Smooth muscle cell (in vitro differentiated cells): ENCODE results near the gene TST. TPM values are rescaled to one million over a fixed set of nuclear protein-coding genes. Genes with fewer than 3 reads are reported as not detected.
A peak's percentile ranks its signal among the peaks of the same experiment; 100 is the strongest.

Source experiments
- DNase-seq: peaks from one replicate; lab custom pipeline; 2025; ENCODE audit not compliant: unreplicated experiment; lab: John Stamatoyannopoulos, UW
- H2AFZ ChIP-seq: fragments of 200-600 bp; sonication (generic); 2 replicates; pipeline ENCODE4 v1.6.0; 2016; ENCODE audit warnings: antibody characterized with exemption, low read depth, mild to moderate bottlenecking
- H3F3A ChIP-seq: fragments of 200-600 bp; sonication (generic); 2 replicates; pipeline ENCODE4 v1.6.0; 2017; ENCODE audit warnings: antibody characterized with exemption, low read depth
- H3K27ac ChIP-seq: fragments of 200-600 bp; sonication (generic); 2 replicates; pipeline ENCODE4 v1.5.1; 2016; ENCODE audit warnings: low read depth, mild to moderate bottlenecking
- H3K27me3 ChIP-seq: fragments of 200-600 bp; sonication (generic); 2 replicates; pipeline ENCODE4 v1.6.1; 2016; ENCODE audit warnings: low read depth, mild to moderate bottlenecking
- H3K36me3 ChIP-seq: fragments of 200-600 bp; sonication (generic); 2 replicates; pipeline ENCODE4 v1.5.1; 2016; ENCODE audit warnings: low read depth
- H3K4me1 ChIP-seq: fragments of 200-600 bp; sonication (generic); 2 replicates; pipeline ENCODE4 v1.5.1; 2016; ENCODE audit warnings: low read depth
- H3K4me2 ChIP-seq: fragments of 200-600 bp; sonication (generic); 2 replicates; pipeline ENCODE4 v1.6.0; 2016; ENCODE audit warnings: mild to moderate bottlenecking
- H3K4me3 ChIP-seq: fragments of 200-600 bp; sonication (generic); 2 replicates; pipeline ENCODE4 v1.5.1; 2016; ENCODE audit warnings: mild to moderate bottlenecking
- H3K79me2 ChIP-seq: fragments of 200-600 bp; sonication (generic); 2 replicates; pipeline ENCODE4 v1.6.0; 2016; ENCODE audit warnings: low read depth, mild to moderate bottlenecking
- H3K9ac ChIP-seq: fragments of 200-600 bp; sonication (generic); 2 replicates; pipeline ENCODE4 v1.6.0; 2016; ENCODE audit warnings: low read depth
- H3K9me3 ChIP-seq: fragments of 200-600 bp; sonication (generic); replicated peaks from 2 replicates; pipeline ENCODE4 v1.5.1; 2016; ENCODE audit warnings: low read depth
- H4K20me1 ChIP-seq: fragments of 200-600 bp; sonication (generic); 2 replicates; pipeline ENCODE4 v1.6.0; 2016; ENCODE audit warnings: low read depth
- WGBS: methylation state at CpG from one replicate; pipeline ENCODE4 v1.1.7; 2016; ENCODE audit warnings: low lambda C conversion rate; 5-methylcytosine and 5-hydroxymethylcytosine counted together
- polyA plus RNA-seq: library from polyadenylated mRNA; unstranded; fragments of >200 nt; fragmentation: Nextera tagmentation; extraction: Ambion mirVana; gene quantifications from 2 replicates; pipeline ENCODE4 v1.2.1, GENCODE V29; 2016
- total RNA-seq: library from RNA; depleted of rRNA; stranded (reverse); fragments of >200 nt; gene quantifications from 2 replicates; pipeline ENCODE4 v1.2.3, GENCODE V29; 2014
- TF ChIP-seq, protein P1 (sequence below): fragments of 200-600 bp; sonication (generic); IDR thresholded peaks from 2 replicates; pipeline ENCODE4 v1.5.1; 2017; ENCODE audit warnings: borderline replicate concordance, mild to moderate bottlenecking, antibody characterized with exemption; ENCODE audit not compliant: insufficient read depth, poor library complexity, severe bottlenecking

The TST gene
- total and polyA plus RNA-seq, 2 experiments from 2014 or later = 10.4 to 15.0 TPM

GRCh38 chr22:37022483-37023337 is 3.5 kb upstream of the TST start:
- H3F3A ChIP-seq = no peaks in the 10 kb centered on the region
- no peak for DNase-seq
- no peaks in the 10 kb centered on the region for H3K36me3 ChIP-seq
- H3K27ac ChIP-seq = no peak overlapping the region
- no peaks in the 10 kb centered on the region for H3K27me3 ChIP-seq
- no peak overlapping the region for H2AFZ ChIP-seq
- H3K4me2 ChIP-seq = no peak overlapping the region
- no peak overlapping the region for H3K9ac ChIP-seq
- peaks cover 58% of the 10 kb centered on the region for H4K20me1 ChIP-seq
- TF ChIP-seq, protein P1, sequence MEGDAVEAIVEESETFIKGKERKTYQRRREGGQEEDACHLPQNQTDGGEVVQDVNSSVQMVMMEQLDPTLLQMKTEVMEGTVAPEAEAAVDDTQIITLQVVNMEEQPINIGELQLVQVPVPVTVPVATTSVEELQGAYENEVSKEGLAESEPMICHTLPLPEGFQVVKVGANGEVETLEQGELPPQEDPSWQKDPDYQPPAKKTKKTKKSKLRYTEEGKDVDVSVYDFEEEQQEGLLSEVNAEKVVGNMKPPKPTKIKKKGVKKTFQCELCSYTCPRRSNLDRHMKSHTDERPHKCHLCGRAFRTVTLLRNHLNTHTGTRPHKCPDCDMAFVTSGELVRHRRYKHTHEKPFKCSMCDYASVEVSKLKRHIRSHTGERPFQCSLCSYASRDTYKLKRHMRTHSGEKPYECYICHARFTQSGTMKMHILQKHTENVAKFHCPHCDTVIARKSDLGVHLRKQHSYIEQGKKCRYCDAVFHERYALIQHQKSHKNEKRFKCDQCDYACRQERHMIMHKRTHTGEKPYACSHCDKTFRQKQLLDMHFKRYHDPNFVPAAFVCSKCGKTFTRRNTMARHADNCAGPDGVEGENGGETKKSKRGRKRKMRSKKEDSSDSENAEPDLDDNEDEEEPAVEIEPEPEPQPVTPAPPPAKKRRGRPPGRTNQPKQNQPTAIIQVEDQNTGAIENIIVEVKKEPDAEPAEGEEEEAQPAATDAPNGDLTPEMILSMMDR = no peak
- no peaks in the 10 kb centered on the region for H3K9me3 ChIP-seq
- WGBS = 94% methylated on average over 16 of the region's 16 CpGs
- peaks cover 9% of the 10 kb centered on the region for H3K4me1 ChIP-seq
- H3K4me3 ChIP-seq = no peak overlapping the region
- H3K79me2 ChIP-seq = peaks cover 36% of the 10 kb centered on the region

DNA sequence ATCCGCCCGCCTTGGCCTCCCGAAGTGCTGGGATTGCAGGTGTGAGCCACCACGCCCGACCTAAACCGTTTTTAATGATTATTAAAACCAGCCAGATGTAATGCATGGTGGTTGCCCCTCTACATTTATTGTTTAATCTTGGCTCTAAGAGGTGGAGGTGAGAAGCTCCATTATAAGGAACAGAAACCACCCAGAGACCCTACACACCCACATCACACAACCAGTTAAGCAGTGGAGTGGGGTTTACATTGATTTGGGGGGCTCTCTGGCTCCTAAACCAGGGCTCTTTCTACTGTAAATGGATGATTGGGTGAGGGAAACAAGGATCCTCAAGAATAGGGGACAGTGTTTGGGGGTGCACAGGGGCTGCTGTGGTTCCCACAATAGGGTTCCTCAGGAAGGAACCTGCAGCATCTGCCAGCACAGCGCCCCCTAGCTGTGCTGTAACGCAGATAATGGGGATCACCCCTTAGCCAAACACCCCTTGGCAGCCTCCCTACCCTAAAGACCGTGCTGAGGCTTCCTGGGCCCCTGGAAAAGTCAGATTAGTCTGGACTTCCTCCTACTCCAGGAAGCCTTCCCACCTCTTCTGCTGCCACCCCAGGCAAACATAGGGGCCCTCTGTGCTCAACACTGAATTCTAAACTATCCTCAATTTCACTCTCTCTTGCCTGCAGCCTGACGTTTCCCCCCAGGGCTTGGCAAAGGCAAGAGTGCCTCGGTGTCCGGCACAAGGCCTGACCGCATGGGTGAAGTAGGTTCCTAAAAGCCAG is 2.6 kb upstream of the TST start:
- Histone ChIP-seq H3K9ac (no peak overlapping the region), H4K20me1 (peaks cover 58% of the 10 kb centered on the region)

DNA sequence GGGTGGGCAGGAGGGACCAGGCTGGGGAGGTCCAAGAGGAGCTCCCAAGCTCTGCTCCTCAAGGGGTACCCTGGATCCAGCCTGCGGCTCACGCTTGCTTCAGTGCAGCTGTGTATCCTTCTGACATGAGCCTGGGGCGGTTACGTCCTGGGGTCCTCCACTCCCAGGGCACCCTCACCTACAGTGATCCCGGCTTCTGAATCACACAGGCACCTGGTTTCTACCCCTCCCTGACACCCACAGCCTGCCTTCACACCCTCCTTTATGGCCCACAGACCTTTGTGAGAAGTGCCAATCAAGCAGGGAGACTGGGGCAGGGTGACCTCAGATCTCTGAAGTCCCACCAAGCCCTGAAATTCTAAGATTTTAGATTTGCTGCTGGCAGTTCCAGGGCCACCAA is 1.8 kb upstream of the TST start:
- H3K4me1 ChIP-seq = peaks cover 9% of the 10 kb centered on the region
- no peak overlapping the region for H3K4me3 ChIP-seq
- H3K27ac ChIP-seq = no peak overlapping the region
- H3K4me2 ChIP-seq = peak overlapping the region; percentile 87
- peaks cover 56% of the 10 kb centered on the region for H4K20me1 ChIP-seq
- H3F3A ChIP-seq = no peaks in the 10 kb centered on the region
- no peak overlapping the region for H2AFZ ChIP-seq
- no peak for DNase-seq
- no peaks in the 10 kb centered on the region for H3K27me3 ChIP-seq
- H3K79me2 ChIP-seq = peaks cover 36% of the 10 kb centered on the region
- H3K36me3 ChIP-seq = no peaks in the 10 kb centered on the region
- TF ChIP-seq, protein P1 = no peak
- WGBS = 91% methylated on average over 5 of the region's 5 CpGs
- H3K9me3 ChIP-seq = no peaks in the 10 kb centered on the region
- no peak overlapping the region for H3K9ac ChIP-seq

More for the DNA sequence above, 2.6 kb upstream of the TST start:
- TF ChIP-seq, protein P1 = peak; percentile 67
- peaks cover 36% of the 10 kb centered on the region for H3K79me2 ChIP-seq
- H3K27me3 ChIP-seq = no peaks in the 10 kb centered on the region
- no peak for DNase-seq
- no peak overlapping the region for H3K27ac ChIP-seq
- H2AFZ ChIP-seq = no peak overlapping the region
- no peak overlapping the region for H3K4me2 ChIP-seq
- H3K9me3 ChIP-seq = no peaks in the 10 kb centered on the region
- WGBS = 95% methylated on average over 10 of the region's 13 CpGs
- no peaks in the 10 kb centered on the region for H3K36me3 ChIP-seq
- no peaks in the 10 kb centered on the region for H3F3A ChIP-seq
- H3K4me1 ChIP-seq = peaks cover 9% of the 10 kb centered on the region
- no peak overlapping the region for H3K4me3 ChIP-seq
